Endothelial cell (in vitro differentiated cells): ENCODE data around the gene VPS4A. TPM values are rescaled to one million over a fixed set of nuclear protein-coding genes. Genes with fewer than 3 reads are reported as not detected.
A peak's percentile ranks its signal among the peaks of the same experiment; 100 is the strongest.

ENCODE experiments used
- DNase-seq: peaks from one replicate; pipeline ENCODE4 v3.0.0; 2021; ENCODE audit warnings: low spot score
- H3K27ac Mint-ChIP-seq: one replicate; pipeline ENCODE4 v1.8.0; 2021; ENCODE audit warnings: mixed read lengths, inconsistent platforms; ENCODE audit not compliant: unreplicated experiment
- H3K27me3 Mint-ChIP-seq: one replicate; pipeline ENCODE4 v1.8.0; 2021; ENCODE audit warnings: mild to moderate bottlenecking, moderate library complexity, mixed read lengths, inconsistent platforms; ENCODE audit not compliant: unreplicated experiment
- H3K36me3 Mint-ChIP-seq: one replicate; pipeline ENCODE4 v1.8.0; 2021; ENCODE audit warnings: mild to moderate bottlenecking, low read depth, mixed read lengths, inconsistent platforms; ENCODE audit not compliant: unreplicated experiment
- H3K4me1 Mint-ChIP-seq: one replicate; pipeline ENCODE4 v1.8.0; 2021; ENCODE audit warnings: mild to moderate bottlenecking, mixed read lengths, inconsistent platforms; ENCODE audit not compliant: unreplicated experiment
- H3K4me3 Mint-ChIP-seq: one replicate; pipeline ENCODE4 v1.8.0; 2021; ENCODE audit warnings: mild to moderate bottlenecking, mixed read lengths, inconsistent platforms; ENCODE audit not compliant: unreplicated experiment
- H3K9me3 Mint-ChIP-seq: one replicate; pipeline ENCODE4 v1.8.0; 2021; ENCODE audit warnings: mixed read lengths, inconsistent platforms; ENCODE audit not compliant: unreplicated experiment
- CTCF ChIP-seq: fragments of 200-600 bp; sonication (generic); IDR thresholded peaks from one replicate; pipeline ENCODE4 v1.5.0; 2021; ENCODE audit warnings: antibody characterized with exemption; ENCODE audit not compliant: unreplicated experiment
- total RNA-seq: library from RNA; stranded (reverse); fragmentation: NEBNext Ultra II Directional; extraction: Animal tissue kit (Norgen Biotek cat#: 25700); gene quantifications from one replicate; pipeline ENCODE4 v1.2.1, GENCODE V29; 2021; ENCODE audit not compliant: unreplicated experiment

VPS4A gene
- total RNA-seq, 1 donor from 2014 or later: 36.3 TPM

DNA sequence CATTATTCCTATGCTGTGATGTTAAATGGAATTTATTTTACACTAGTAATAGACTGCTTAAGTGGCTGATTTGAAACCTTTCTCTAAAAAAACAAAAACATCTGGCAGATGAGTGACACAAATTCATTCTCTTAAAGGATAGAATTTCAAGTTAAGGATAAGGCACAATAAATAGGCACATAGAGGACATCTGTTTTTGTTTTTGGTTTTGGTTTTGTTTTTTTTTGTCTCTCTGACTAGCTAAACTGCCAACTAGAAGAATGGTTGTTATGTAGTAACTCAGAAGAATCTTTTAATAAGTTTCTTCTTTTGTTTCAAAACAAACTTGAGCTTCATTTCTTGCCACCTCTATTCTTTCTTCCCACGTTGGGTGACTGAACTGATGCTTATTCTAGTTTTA lies 5.1 kb upstream of the VPS4A start:
- Mint-ChIP-seq H3K27ac (no peak overlapping the region), H3K9me3 (no peaks in the 10 kb centered on the region), H3K4me3 (peak overlapping the region; percentile 31), H3K27me3 (peaks cover 4% of the 10 kb centered on the region), H3K4me1 (peaks cover 39% of the 10 kb centered on the region), H3K36me3 (peaks cover 11% of the 10 kb centered on the region)
- DNase-seq: no peak
- no peak for TF ChIP-seq CTCF

DNA sequence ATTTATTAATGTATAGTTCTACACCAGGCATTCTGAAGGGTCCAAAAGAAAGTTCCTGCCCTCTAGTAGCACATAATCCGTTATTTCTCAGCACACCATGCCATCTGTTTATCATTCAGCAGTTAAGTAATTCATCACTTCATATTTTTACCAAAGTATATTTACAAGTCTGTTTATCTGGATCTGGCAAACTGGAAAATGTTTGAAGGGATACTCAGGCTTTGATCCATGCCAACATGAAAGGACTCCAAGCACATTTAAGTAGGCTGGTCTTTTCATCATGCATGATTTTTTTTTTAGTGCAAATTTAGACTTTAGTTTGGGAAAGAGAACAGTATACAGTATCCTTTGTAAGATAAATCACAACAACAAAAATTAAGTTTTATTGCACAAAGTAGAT lies 4.1 kb upstream of the VPS4A start:
- H3K36me3 Mint-ChIP-seq: peaks cover 15% of the 10 kb centered on the region
- H3K9me3 Mint-ChIP-seq: no peaks in the 10 kb centered on the region
- H3K27me3 Mint-ChIP-seq: peaks cover 7% of the 10 kb centered on the region
- no peak overlapping the region for H3K27ac Mint-ChIP-seq
- no peak for DNase-seq
- TF ChIP-seq CTCF: no peak
- H3K4me3 Mint-ChIP-seq: no peak overlapping the region
- H3K4me1 Mint-ChIP-seq: peaks cover 32% of the 10 kb centered on the region

- TF ChIP-seq CTCF: no peak
- H3K9me3 Mint-ChIP-seq: no peaks in the 10 kb centered on the region
- H3K36me3 Mint-ChIP-seq: peaks cover 13% of the 10 kb centered on the region
Observed at GRCh38 chr16:69307856-69308255, 3.3 kb upstream of the VPS4A start.

DNA sequence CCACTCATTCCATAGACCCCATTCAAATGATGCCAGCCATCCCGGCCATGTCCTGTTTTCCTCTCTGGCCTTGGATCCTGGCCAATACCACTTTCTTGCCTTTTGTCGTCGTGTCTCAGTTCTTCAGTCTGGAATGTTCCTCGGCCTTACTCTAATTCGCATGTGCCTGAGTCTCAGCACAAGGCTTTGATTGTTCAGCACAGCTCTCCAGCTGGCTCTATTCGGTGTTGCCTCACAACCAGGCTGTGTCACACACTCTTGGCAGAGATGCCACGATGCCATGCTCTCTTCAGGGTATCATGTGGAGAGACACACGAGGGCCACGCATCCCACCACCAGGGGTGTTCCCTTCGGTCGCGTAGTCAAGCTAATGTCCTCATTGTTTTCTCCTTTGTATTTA lies 1.8 kb upstream of the VPS4A start:
- no peak overlapping the region for H3K4me3 Mint-ChIP-seq
- no peak overlapping the region for H3K27ac Mint-ChIP-seq
- H3K4me1 Mint-ChIP-seq: peaks cover 19% of the 10 kb centered on the region
- no peaks in the 10 kb centered on the region for H3K9me3 Mint-ChIP-seq
- no peak for DNase-seq
- TF ChIP-seq CTCF: no peak
- H3K27me3 Mint-ChIP-seq: peaks cover 8% of the 10 kb centered on the region
- peaks cover 17% of the 10 kb centered on the region for H3K36me3 Mint-ChIP-seq

More at GRCh38 chr16:69307856-69308255, 3.3 kb upstream of the VPS4A start:
- no peak for DNase-seq
- Mint-ChIP-seq H3K4me1 (peaks cover 31% of the 10 kb centered on the region), H3K27me3 (peaks cover 5% of the 10 kb centered on the region), H3K27ac (no peak overlapping the region), H3K4me3 (no peak overlapping the region)

- DNase-seq: peak; percentile 49
- Mint-ChIP-seq H3K4me3 (peak overlapping the region; percentile 100), H3K36me3 (peaks cover 25% of the 10 kb centered on the region), H3K27ac (peak overlapping the region; percentile 93), H3K4me1 (peaks cover 19% of the 10 kb centered on the region), H3K27me3 (peaks cover 12% of the 10 kb centered on the region), H3K9me3 (no peaks in the 10 kb centered on the region)
- TF ChIP-seq CTCF: no peak
Observed at GRCh38 chr16:69311533-69312387, 610 bp downstream of the VPS4A start.
